ENCODE data around the gene TPPP2.
"Not testable (repeated sequence)": the region's sequence is repeated elsewhere in the genome, so short reads cannot be mapped to it uniquely, and the experiment has no call there.

The TPPP2 gene

DNA sequence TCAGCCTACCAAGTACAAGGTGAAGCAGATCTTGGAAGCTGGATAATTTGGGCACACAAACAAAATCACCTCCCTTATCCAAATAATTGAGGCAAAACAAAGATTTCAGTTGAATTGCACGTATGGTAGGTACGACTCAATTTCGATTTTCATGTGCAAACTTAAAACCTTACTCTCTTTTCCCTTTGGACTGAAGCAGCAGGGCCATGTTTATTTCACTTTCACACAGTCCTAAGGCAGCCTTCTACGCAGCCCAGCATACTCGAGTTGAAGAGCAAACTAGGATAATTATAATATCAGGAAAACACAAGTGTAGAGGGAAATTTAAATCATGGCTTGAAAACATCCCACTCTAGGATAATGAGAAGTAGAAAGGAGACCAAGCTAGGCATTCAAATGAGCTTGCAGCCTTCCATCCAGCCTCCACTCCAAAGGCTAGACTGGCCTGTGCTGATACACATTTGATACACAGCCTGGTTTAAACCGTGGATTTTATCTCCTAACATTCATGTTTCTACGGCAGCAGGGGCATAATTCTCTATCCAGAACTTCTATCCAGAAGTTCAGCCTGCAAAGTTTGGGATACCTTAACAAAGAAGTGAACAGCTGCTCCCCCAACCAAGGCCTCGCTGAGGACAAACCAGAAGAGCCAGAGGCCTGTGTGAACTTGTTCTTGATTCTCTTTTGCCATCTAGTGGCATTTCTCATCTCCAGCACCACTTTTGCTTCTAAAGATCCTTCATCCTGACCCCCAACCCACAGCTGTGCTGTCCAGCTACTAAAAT is 9.8 kb downstream of the TPPP2 start:
- DNase-seq, result peak; percentile 69

DNA sequence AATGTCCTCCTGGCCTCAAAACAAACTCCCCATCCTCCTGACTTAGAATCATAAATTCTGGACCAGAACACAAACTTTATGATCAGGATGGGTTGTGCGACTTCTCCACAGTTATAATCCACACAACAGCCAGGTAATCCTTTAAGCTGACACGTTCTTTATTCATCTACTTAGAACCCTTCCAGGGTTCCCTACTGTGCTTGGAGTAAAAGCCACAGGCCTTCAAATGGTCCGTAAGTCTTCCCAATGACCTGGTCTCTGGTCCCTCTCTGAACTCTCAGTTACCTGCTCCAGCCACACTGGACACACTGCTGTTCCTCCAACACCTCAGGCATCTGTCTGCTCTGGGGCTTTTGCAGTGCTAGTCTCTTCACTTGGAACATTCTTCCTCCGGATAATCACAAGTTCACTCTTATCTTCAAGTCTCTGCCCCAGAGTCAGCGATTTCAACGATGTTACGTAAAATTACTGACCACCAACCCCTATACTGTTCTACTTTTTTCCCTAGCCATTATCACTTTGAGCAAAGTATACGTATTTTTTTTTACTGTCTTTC is 10.4 kb downstream of the TPPP2 start:
- no peak for DNase-seq

- DNase-seq, result not testable (repeated sequence)
These were observed 10.9 kb downstream of the TPPP2 start for GRCh38 chr14:21040941-21041340.

DNA sequence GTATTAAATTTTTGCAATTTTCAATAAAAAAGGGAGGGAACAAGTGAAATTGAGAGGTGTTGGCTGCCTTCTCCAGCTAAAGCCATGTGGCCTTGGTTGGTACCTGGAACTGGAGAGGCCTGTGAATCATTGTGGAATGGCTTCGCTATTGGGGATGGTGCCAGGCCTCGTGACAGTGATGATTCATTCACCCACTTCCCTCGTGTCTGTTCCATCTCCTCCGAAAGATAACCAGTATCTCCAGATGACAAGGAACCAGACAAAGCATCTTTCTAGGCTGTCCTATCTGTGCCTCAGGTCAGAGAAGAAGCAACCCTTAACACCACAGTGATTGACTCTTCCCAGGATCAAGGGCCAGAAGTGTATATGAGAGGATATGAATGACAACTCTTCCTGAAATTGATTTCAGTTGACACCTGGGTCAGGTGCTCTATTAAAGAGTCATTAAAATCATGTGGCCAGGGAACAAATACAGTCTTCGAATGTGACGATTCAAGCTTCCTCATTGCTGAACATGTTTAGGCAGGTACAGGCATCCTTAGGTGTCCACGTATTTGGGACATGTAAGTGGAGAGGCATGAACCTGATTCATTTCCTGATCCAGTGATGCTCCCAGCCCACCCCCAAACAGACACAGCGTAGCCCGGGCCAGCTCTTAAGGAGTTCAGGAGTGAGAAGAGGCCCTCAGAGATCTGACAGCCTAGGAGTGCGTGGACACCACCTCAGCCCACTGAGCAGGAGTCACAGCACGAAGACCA is 11.8 kb downstream of the TPPP2 start, which contains the start of gene RNASE7:
Gene RNASE7, plus strand, starts transcription at position 687 of the 758 bp plus-strand sequence. CDS start 631 bp downstream, outside the sequence.
- DNase-seq, result no peak

- no peak for DNase-seq
These were observed 12.9 kb downstream of the TPPP2 start for GRCh38 chr14:21042918-21043317.

- DNase-seq, result no peak
These were observed 13.5 kb downstream of the TPPP2 start for GRCh38 chr14:21043387-21043973.

- no peak for DNase-seq
These were observed 14.1 kb downstream of the TPPP2 start for GRCh38 chr14:21043974-21044618.

- DNase-seq, result no peak
These were observed 17.4 kb downstream of the TPPP2 start for GRCh38 chr14:21047378-21047781.

DNA sequence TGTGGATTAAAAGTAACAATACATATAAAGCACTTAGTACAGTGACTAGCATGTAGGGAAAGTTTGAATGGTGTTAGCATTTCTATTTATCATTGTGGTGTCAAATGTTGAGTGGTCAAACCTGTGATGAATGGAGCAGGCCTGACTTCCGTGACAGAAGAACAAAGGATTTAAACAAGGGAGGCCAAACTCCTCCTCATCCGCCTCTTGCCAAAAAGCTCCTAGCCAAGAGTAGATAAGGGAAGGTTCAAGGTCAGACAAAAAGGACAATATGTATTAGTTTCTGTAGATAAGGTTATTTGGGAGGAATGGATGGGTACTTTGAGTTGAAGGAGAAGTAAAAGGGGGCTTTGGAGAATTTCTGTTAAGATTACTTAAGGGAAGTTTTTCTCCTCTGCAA is 18.6 kb downstream of the TPPP2 start:
- no peak for DNase-seq

GRCh38 chr14:21049271-21049673 is 19.3 kb downstream of the TPPP2 start:
- no peak for DNase-seq

- no peak for DNase-seq
These were observed 20.6 kb downstream of the TPPP2 start for GRCh38 chr14:21050597-21050996.

DNA sequence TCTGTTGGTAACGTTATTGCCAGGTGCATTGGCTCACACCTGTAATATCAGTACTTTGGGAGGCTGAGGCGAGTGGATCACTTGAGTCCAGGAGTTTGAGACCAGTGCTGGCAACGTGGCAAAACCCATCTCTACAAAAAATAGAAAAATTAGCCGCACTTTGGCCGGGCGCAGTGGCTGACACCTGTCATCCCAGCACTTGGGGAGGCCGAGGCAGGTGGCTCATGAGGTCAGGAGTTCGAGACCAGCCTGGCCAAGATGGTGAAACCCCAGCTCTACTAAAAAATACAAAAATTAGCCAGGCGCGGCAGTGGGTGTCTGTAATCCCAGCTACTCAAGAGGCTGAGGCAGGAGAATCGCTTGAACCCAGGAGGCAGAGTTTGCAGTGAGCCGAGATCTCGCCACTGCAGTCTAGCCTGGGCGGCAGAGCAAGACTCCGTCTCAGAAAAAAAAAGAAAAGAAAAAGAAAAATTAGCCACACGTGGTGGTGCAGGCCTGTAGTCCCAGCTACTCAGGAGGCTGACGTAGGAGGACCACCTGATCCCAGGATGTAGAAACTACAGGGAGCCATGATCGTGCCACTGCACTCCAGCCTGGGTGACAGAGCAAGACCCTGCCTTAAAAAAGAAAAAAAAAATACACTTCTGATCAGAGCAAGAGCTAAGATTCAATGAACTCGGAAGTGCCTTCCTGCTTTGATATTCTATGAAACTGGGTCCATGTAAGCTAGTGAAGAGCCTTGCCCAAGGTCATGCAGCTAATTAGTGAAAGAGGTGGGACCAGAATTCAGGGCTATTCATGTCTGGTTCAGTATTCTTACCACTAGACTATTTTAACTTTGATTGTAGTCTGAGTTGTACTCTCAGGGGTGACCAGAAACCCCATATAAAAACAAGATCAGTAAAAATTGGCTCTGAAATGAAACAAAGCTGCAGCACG is 23.4 kb downstream of the TPPP2 start:
- DNase-seq, result no peak

GRCh38 chr14:21054123-21054767 is 24.2 kb downstream of the TPPP2 start:
- DNase-seq, result no peak

- DNase-seq, result no peak
These were observed 24.7 kb downstream of the TPPP2 start for GRCh38 chr14:21054768-21055145.

DNA sequence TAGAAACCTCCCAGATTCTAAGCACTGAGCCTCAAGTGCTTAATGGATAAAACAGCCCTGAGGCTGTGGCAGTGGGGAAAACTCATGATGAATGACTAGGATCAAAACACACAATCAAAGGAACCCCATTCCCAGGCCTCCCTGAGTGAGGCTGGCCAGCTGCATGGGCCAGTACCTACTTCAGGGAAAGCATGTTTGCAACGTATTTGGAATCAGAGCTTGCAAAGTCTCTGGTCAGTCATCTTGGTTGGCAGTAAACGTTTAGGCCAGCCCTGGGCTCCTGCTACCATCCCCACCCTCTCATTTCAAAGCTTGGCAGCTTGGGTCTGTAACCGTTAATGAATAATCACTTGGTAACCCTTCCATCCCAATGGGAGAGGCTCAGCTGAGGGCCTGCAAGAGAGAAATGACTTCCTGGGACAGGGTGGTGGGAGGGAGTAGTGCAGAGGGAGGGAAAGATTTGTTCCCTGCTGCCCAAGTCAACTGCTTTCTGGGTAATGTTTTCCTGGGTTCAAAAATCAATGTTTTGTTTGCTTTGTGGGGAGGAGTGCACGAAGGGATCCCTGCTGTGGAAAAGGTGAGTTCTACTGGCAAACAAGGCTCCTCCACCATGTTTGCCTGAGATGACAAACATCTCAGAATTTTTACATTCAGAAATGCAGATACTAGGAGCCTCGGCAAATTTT is 25.6 kb downstream of the TPPP2 start:
- DNase-seq, result no peak

- no peak for DNase-seq
These were observed 26.6 kb downstream of the TPPP2 start for GRCh38 chr14:21056520-21057163.

- DNase-seq, result no peak
These were observed 28.0 kb downstream of the TPPP2 start, which contains the start of gene RNASE8 for GRCh38 chr14:21057803-21058675. RNASE8 (plus strand) TSS chr14:21057822; CDS start chr14:21057893, 71 bp downstream.

DNA sequence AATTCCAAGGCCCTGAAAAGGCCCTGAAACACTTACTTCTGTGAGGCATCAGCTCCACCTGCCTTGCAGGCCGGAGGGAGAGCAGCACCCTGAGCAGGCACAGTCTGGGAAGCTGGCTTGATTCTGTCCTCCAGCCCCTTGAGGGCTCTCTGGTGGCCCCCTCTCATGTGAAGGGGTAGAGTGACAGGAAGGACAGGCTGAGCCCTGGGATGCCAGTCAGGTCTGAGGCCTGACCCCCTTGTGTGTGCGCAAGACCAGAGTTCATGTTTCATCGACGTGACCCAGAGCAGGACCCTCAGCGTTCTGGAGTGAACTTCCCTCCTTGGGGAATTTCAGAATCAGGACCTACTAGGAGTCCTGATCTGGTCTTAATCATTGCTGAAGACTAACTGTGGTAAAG is 28.9 kb downstream of the TPPP2 start:
- no peak for DNase-seq

Measured in femur (tissue), 1 donor.